Measurements from ENCODE around the gene TTLL11.

GRCh38 chr9:122141671-122142070 is 48.6 kb upstream of the TTLL11 start:
- TF ChIP-seq CTCF (IDR thresholded peaks at IDR 0.05): no peak
- no peak for TF ChIP-seq ZFX (IDR thresholded peaks at IDR 0.05; ENCODE audit: borderline replicate concordance)

All from 22Rv1 (cell line).